ENCODE data around the gene C19orf25. TPM values are rescaled to one million over a fixed set of nuclear protein-coding genes. Genes with fewer than 3 reads are reported as not detected.

Gene C19orf25
- total and polyA plus RNA-seq, 2 of the 13 experiments (the other 11 are each of a cell fraction or from before 2014, with no cell fraction given): 14.2 to 32.4 TPM

DNA sequence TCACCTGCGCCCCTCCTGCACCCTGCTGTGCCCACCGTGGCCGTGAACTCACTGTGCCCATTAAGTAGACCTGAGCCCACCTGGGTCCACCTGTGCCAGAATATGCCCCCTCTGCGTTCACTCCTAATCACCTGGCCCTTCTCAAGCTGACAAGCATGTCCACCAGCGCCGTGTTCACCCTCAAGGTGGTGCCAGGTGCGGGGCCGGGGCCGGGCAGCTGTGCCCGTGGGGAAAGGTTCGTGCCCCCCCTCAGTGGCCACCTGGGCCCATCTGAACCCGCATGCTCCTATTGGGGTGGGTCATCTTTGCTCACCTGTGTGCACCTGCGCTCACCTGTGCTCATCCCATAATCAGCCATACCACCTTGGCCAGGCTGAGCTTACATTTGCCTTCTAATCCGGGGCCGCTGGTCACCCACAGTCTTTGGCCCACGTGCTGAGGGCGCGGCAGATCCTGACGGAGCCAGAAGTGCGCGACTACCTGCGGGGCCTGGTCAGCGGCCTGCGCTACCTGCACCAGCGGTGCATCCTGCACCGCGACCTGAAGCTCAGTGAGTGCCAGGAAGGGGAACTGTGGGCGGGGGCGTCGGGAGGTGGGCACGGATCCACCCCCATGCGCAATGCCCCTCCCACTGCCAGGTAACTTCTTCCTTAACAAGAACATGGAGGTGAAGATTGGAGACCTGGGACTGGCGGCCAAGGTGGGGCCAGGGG lies 47.2 kb upstream of the C19orf25 start (continued):
- TF ChIP-seq ESRRA (CRISPR knock-in tag; IDR thresholded peaks at IDR 0.05; ENCODE audit: low read depth) (no peak), ZNF382 (CRISPR knock-in tag; IDR thresholded peaks at IDR 0.05; ENCODE audit: borderline replicate concordance) (no peak), TCF12 (IDR thresholded peaks at IDR 0.05) (no peak), TCF12 (CRISPR knock-in tag; IDR thresholded peaks at IDR 0.05) (no peak), ERF (CRISPR knock-in tag; IDR thresholded peaks at IDR 0.05) (no peak), AGO1 (IDR thresholded peaks at IDR 0.05; ENCODE audit: low read depth, low read length, poor library complexity, severe bottlenecking) (peak; percentile 47), HNRNPLL (IDR thresholded peaks at IDR 0.05; ENCODE audit: low read depth, low read length, poor library complexity, severe bottlenecking) (no peak), FOXA3 (CRISPR knock-in tag; IDR thresholded peaks at IDR 0.05) (no peak)
- TF ChIP-seq, protein P1, sequence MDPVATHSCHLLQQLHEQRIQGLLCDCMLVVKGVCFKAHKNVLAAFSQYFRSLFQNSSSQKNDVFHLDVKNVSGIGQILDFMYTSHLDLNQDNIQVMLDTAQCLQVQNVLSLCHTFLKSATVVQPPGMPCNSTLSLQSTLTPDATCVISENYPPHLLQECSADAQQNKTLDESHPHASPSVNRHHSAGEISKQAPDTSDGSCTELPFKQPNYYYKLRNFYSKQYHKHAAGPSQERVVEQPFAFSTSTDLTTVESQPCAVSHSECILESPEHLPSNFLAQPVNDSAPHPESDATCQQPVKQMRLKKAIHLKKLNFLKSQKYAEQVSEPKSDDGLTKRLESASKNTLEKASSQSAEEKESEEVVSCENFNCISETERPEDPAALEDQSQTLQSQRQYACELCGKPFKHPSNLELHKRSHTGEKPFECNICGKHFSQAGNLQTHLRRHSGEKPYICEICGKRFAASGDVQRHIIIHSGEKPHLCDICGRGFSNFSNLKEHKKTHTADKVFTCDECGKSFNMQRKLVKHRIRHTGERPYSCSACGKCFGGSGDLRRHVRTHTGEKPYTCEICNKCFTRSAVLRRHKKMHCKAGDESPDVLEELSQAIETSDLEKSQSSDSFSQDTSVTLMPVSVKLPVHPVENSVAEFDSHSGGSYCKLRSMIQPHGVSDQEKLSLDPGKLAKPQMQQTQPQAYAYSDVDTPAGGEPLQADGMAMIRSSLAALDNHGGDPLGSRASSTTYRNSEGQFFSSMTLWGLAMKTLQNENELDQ (CRISPR knock-in tag; IDR thresholded peaks at IDR 0.05; ENCODE audit: borderline replicate concordance): no peak

DNA sequence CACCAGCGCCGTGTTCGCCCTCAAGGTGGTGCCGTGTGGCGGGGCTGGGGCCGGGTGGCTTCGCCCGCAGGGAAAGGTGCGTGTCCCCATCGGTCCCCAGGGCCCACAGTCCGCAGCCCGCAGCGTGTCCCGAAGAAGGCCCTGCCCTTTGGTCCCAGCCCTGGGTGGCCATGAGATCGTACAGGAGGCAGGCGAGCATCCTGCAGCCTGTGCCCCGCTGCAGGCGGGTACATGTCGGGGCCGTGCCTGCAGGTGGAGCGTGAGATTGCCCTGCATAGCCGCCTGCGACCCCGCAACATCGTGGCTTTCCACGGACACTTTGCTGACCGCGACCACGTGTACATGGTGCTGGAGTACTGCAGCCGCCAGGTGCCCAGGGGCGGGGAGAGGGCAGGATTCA lies 46.3 kb upstream of the C19orf25 start:
- intact Hi-C loops (cut with micrococcal nuclease; ENCODE audit: unreplicated experiment): no loop called here
- Histone ChIP-seq H3K9ac (ENCODE audit: insufficient read depth, low read depth, low read length) (no peak overlapping the region), H3K4me3 (replicated peaks in 1 of 3; ENCODE audit: insufficient read depth in 1 of 3, low read depth in 2 of 3, low read length in 3 of 3) (no peak overlapping the region), H3K27ac (ENCODE audit: extremely low read length, insufficient read depth, low read length) (no peak overlapping the region), H3K4me1 (ENCODE audit: insufficient read depth, low read length) (peaks cover 15% of the 10 kb centered on the region), H3K27me3 (ENCODE audit: control insufficient read depth in 1 of 2, insufficient read depth in 2 of 2, low read length in 2 of 2) (peaks cover 30 to 62% of the 10 kb centered on the region in 2 experiments), H4K20me1 (ENCODE audit: insufficient read depth, low read length) (no peaks in the 10 kb centered on the region), H3K79me2 (ENCODE audit: insufficient read depth, low read length) (no peaks in the 10 kb centered on the region), H3K36me3 (replicated peaks in 1 of 2; ENCODE audit: control insufficient read depth in 1 of 2, insufficient read depth in 2 of 2, low read length in 2 of 2) (no peaks in the 10 kb centered on the region), H2AFZ (ENCODE audit: low read length) (no peak overlapping the region), H3K4me2 (ENCODE audit: low read depth, low read length) (no peak overlapping the region), H3K9me3 (ENCODE audit: low read length) (no peaks in the 10 kb centered on the region)
- ATAC-seq (peak; percentile 9), DNase-seq (ENCODE audit: low spot score) (no peak), FAIRE-seq (no peak)
- BruUV-seq (replicated peaks): no TSS peak
- in situ Hi-C loops (cut with HindIII; ENCODE audit: extremely low pct_ligation_motif_present, low pct_unique_long_range_greater_than_20kb): no loop called here
- CTCF ChIA-PET (ENCODE audit: low intra/inter-chr PET ratio, low total read pairs): no interaction called here
- POLR2A ChIA-PET: no interaction called here
- 16% methylated on average over 15 of the region's 31 CpGs for WGBS (ENCODE audit: low lambda C conversion rate)
- TF ChIP-seq, protein P2, sequence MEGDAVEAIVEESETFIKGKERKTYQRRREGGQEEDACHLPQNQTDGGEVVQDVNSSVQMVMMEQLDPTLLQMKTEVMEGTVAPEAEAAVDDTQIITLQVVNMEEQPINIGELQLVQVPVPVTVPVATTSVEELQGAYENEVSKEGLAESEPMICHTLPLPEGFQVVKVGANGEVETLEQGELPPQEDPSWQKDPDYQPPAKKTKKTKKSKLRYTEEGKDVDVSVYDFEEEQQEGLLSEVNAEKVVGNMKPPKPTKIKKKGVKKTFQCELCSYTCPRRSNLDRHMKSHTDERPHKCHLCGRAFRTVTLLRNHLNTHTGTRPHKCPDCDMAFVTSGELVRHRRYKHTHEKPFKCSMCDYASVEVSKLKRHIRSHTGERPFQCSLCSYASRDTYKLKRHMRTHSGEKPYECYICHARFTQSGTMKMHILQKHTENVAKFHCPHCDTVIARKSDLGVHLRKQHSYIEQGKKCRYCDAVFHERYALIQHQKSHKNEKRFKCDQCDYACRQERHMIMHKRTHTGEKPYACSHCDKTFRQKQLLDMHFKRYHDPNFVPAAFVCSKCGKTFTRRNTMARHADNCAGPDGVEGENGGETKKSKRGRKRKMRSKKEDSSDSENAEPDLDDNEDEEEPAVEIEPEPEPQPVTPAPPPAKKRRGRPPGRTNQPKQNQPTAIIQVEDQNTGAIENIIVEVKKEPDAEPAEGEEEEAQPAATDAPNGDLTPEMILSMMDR (CRISPR knock-in tag; IDR thresholded peaks at IDR 0.05): 0 out of 2 replicates have a peak, but pooled peaks have one; percentile 13
- 0 out of 2 replicates have a peak, but pooled peaks have one; percentile 43 for TF ChIP-seq HNRNPL (IDR thresholded peaks at IDR 0.05; ENCODE audit: low read depth, low read length)
- TF ChIP-seq, protein P3, sequence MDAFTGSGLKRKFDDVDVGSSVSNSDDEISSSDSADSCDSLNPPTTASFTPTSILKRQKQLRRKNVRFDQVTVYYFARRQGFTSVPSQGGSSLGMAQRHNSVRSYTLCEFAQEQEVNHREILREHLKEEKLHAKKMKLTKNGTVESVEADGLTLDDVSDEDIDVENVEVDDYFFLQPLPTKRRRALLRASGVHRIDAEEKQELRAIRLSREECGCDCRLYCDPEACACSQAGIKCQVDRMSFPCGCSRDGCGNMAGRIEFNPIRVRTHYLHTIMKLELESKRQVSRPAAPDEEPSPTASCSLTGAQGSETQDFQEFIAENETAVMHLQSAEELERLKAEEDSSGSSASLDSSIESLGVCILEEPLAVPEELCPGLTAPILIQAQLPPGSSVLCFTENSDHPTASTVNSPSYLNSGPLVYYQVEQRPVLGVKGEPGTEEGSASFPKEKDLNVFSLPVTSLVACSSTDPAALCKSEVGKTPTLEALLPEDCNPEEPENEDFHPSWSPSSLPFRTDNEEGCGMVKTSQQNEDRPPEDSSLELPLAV (CRISPR knock-in tag; conservative IDR thresholded peaks at IDR 0.05; ENCODE audit: low read depth): 0 out of 2 replicates have a peak, but pooled peaks have one; percentile 6
- TF ChIP-seq, protein P4, sequence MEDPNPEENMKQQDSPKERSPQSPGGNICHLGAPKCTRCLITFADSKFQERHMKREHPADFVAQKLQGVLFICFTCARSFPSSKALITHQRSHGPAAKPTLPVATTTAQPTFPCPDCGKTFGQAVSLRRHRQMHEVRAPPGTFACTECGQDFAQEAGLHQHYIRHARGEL (CRISPR knock-in tag; IDR thresholded peaks at IDR 0.05): no peak
- no peak for TF ChIP-seq ZNF12 (CRISPR knock-in tag; IDR thresholded peaks at IDR 0.05)
